ENCODE results near the gene OBP2A.

- TF ChIP-seq CTCF (IDR thresholded peaks at IDR 0.05; ENCODE audit: insufficient read depth, low read depth, low read length) (no peak), EZH2 (IDR thresholded peaks at IDR 0.05; ENCODE audit: insufficient read depth, low read length) (no peak)
Measured at GRCh38 chr9:135581636-135582426, 35.9 kb downstream of the OBP2A start.
